ENCODE data around the gene ABCC6. TPM values are rescaled to one million over a fixed set of nuclear protein-coding genes. Genes with fewer than 3 reads are reported as not detected.

Gene ABCC6
- total and polyA plus RNA-seq, 4 donors: 50.6 to 162 (median 95.9) TPM

GRCh38 chr16:16150878-16151152 lies 72.5 kb downstream of the ABCC6 start:
- no peaks in the 10 kb centered on the region for H3K27me3 ChIP-seq (ENCODE audit: control insufficient read depth in 4 of 4, insufficient read depth in 4 of 4, low read length in 3 of 4)
- H3K4me3 ChIP-seq (ENCODE audit: low read depth in 1 of 3, low read length in 3 of 3): no peak overlapping the region
- TF ChIP-seq HNF4G (IDR thresholded peaks at IDR 0.05) (no peak), HNF4A (conservative IDR thresholded peaks at IDR 0.05) (no peak), MAX (IDR thresholded peaks at IDR 0.05) (no peak), FOXA1 (IDR thresholded peaks at IDR 0.05) (no peak), CTCF (IDR thresholded peaks at IDR 0.05; ENCODE audit: low read depth, low read length, missing input control) (no peak), YY1 (IDR thresholded peaks at IDR 0.05) (no peak), GABPA (IDR thresholded peaks at IDR 0.05 in 1 of 2, conservative IDR thresholded peaks at IDR 0.05 in 1 of 2) (no peak), JUND (IDR thresholded peaks at IDR 0.05) (no peak), EGR1 (IDR thresholded peaks at IDR 0.05; ENCODE audit: low read depth in 2 of 2) (no peak), SP1 (IDR thresholded peaks at IDR 0.05) (no peak), ATF3 (IDR thresholded peaks at IDR 0.05) (no peak), FOXA2 (IDR thresholded peaks at IDR 0.05) (no peak), RAD21 (IDR thresholded peaks at IDR 0.05) (no peak)
- H3K36me3 ChIP-seq (ENCODE audit: control insufficient read depth in 4 of 4, insufficient read depth in 3 of 4, low read depth in 1 of 4, low read length in 3 of 4): peaks cover 3 to 21% (median 15%) of the 10 kb centered on the region in 4 donors
- H3K27ac ChIP-seq (ENCODE audit: low read depth in 1 of 2, low read length in 2 of 2): peak overlapping the region; percentile 56 to 57
- H3K9me3 ChIP-seq (ENCODE audit: control insufficient read depth in 4 of 4, low read length in 3 of 4): no peaks in the 10 kb centered on the region
- WGBS: 92% methylated on average over 4 of the region's 4 CpGs
- H3K4me1 ChIP-seq (ENCODE audit: control insufficient read depth in 4 of 4, insufficient read depth in 4 of 4, low read length in 3 of 4): peaks cover 19 to 58% (median 49%) of the 10 kb centered on the region in 4 donors
- no peak for DNase-seq (ENCODE audit: low spot score)
- no peak overlapping the region for H3K9ac ChIP-seq (ENCODE audit: low read depth in 1 of 2, low read length in 2 of 2)

- peaks cover 19 to 58% (median 49%) of the 10 kb centered on the region in 4 donors for H3K4me1 ChIP-seq (ENCODE audit: control insufficient read depth in 4 of 4, insufficient read depth in 4 of 4, low read length in 3 of 4)
- peaks cover 3 to 17% (median 10%) of the 10 kb centered on the region in 4 donors for H3K36me3 ChIP-seq (ENCODE audit: control insufficient read depth in 4 of 4, insufficient read depth in 3 of 4, low read depth in 1 of 4, low read length in 3 of 4)
- no peaks in the 10 kb centered on the region for H3K9me3 ChIP-seq (ENCODE audit: control insufficient read depth in 4 of 4, low read length in 3 of 4)
- 25% methylated on average over 28 of the region's 28 CpGs for WGBS
- peak; percentile 49 for DNase-seq (ENCODE audit: low spot score)
- no peaks in the 10 kb centered on the region for H3K27me3 ChIP-seq (ENCODE audit: control insufficient read depth in 4 of 4, insufficient read depth in 4 of 4, low read length in 3 of 4)
- H3K9ac ChIP-seq (ENCODE audit: low read depth in 1 of 2, low read length in 2 of 2): peak overlapping the region in 1 of 2 donors; percentile 36
- TF ChIP-seq NR2F2 (IDR thresholded peaks at IDR 0.05): peak; percentile 28
- no peak for TF ChIP-seq CTCF (IDR thresholded peaks at IDR 0.05; ENCODE audit: low read depth, low read length, missing input control)
- no peak for TF ChIP-seq GABPA (IDR thresholded peaks at IDR 0.05 in 1 of 2, conservative IDR thresholded peaks at IDR 0.05 in 1 of 2)
- TF ChIP-seq JUND (IDR thresholded peaks at IDR 0.05): no peak
- TF ChIP-seq YY1 (IDR thresholded peaks at IDR 0.05): peak; percentile 74
- TF ChIP-seq RXRA (IDR thresholded peaks at IDR 0.05): peak; percentile 83 to 87
- peak; percentile 19 for TF ChIP-seq ZBTB33 (IDR thresholded peaks at IDR 0.05)
- TF ChIP-seq SP1 (IDR thresholded peaks at IDR 0.05): peak; percentile 76
- TF ChIP-seq TAF1 (conservative IDR thresholded peaks at IDR 0.05): no peak
- TF ChIP-seq MAX (IDR thresholded peaks at IDR 0.05): peak; percentile 48
- TF ChIP-seq REST (IDR thresholded peaks at IDR 0.05): no peak
- TF ChIP-seq FOXA2 (IDR thresholded peaks at IDR 0.05): no peak
- TF ChIP-seq HNF4A (conservative IDR thresholded peaks at IDR 0.05): peak; percentile 73 to 75
- TF ChIP-seq HNF4G (IDR thresholded peaks at IDR 0.05): peak; percentile 44
- no peak for TF ChIP-seq RAD21 (IDR thresholded peaks at IDR 0.05)
- peak overlapping the region; percentile 56 to 57 for H3K27ac ChIP-seq (ENCODE audit: low read depth in 1 of 2, low read length in 2 of 2)
- H3K4me3 ChIP-seq (ENCODE audit: low read depth in 1 of 3, low read length in 3 of 3): no peak overlapping the region
These were observed 73.0 kb downstream of the ABCC6 start for GRCh38 chr16:16150117-16150877.
